SK-N-MC (cell line): ENCODE results near the gene RNASEH2A.

ENCODE experiments used
- EZH2 ChIP-seq: fragments of 200-600 bp; sonication (generic); IDR thresholded peaks from one replicate; pipeline ENCODE4 v1.6.1; 2017; ENCODE audit warnings: antibody characterized with exemption
- POLR2AphosphoS5 ChIP-seq: IDR thresholded peaks from 2 replicates; pipeline ENCODE4 v1.6.1; 2012; ENCODE audit warnings: mild to moderate bottlenecking, low read depth, low read length, borderline replicate concordance

DNA sequence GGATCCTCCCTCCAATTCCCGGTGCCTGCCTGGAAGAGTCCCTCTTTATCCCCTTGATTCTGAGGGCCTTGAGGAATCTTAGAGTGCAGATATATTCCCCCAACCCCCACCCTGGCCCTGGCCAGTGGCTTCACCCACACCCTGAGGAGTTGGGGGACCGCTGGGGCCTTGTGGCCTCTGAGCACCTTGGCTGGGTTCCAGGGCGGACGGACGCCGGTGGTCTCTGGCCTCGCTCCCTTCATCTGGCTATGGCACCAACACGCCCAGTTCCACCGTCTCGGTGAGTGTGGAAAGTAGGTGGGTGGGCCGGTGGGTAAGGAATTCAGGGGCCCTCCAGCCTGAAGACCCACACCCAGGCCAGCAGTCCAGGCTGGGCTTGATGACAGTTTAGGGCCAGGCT, 36.9 kb downstream of the RNASEH2A start:
- TF ChIP-seq EZH2 (no peak), POLR2AphosphoS5 (no peak)
